Peyer's patch (tissue), 4 donors: ENCODE results near the gene DDX28. TPM values are rescaled to one million over a fixed set of nuclear protein-coding genes. Genes with fewer than 3 reads are reported as not detected.
"Not testable (repeated sequence)": the region's sequence is repeated elsewhere in the genome, so short reads cannot be mapped to it uniquely, and the experiment has no call there.

ENCODE experiments used
- DNase-seq, 3 donors: peaks; one replicate each; pipeline ENCODE4 v3.0.0-alpha.2; 2017 to 2019
- H3K27ac ChIP-seq, 4 donors: fragments of 200-600 bp; sonication (generic); one replicate each; pipeline ENCODE4 v1.5.1; 2016 to 2019
- H3K27me3 ChIP-seq, 2 donors: fragments of 200-600 bp; sonication (generic); one replicate each; pipeline ENCODE4 v1.5.1; 2019
- H3K36me3 ChIP-seq, 3 donors: fragments of 200-600 bp; sonication (generic); one replicate each; pipeline ENCODE4 v1.5.1; 2016 to 2019
- H3K4me1 ChIP-seq, 4 donors: fragments of 200-600 bp; sonication (generic); one replicate each; pipeline ENCODE4 v1.5.1; 2016 to 2019
- H3K4me3 ChIP-seq, 4 donors: fragments of 200-600 bp; sonication (generic); 1 replicate in 3 of 4; 2 replicates in 1 of 4; pipeline ENCODE4 v1.5.1; 2016 to 2019; ENCODE audit warnings: mild to moderate bottlenecking in 1 of 4
- H3K9me3 ChIP-seq, 4 donors: fragments of 200-600 bp; sonication (generic); one replicate each; pipeline ENCODE4 v1.5.1; 2016 to 2019; ENCODE audit warnings: mild to moderate bottlenecking in 1 of 4
- CTCF ChIP-seq, 6 experiments: fragments of 450-650 bp in 4 of 6; fragments of 200-600 bp in 2 of 6; sonication (generic) in 1 of 6; IDR thresholded peaks; one replicate each; pipeline ENCODE4 v1.5.1; 2017 to 2019; ENCODE audit warnings: antibody characterized with exemption in 6 of 6, mild to moderate bottlenecking in 3 of 6, moderate library complexity in 1 of 6
- POLR2A ChIP-seq, 2 donors: fragments of 450-650 bp; IDR thresholded peaks; one replicate each; pipeline ENCODE4 v1.5.1; 2017; ENCODE audit warnings: antibody characterized with exemption in 2 of 2, mild to moderate bottlenecking in 2 of 2, moderate library complexity in 2 of 2
- total RNA-seq, 4 donors: library from RNA; depleted of rRNA; stranded (reverse); fragments of >200 nt; gene quantifications; one replicate each; pipeline ENCODE4 v1.1.0, GENCODE V29; 2016

The DDX28 gene
- total RNA-seq, 4 donors from 2014 or later: 3.4 to 6.7 (median 4.1) TPM

GRCh38 chr16:67979955-67980678 is 42.9 kb downstream of the DDX28 start, which contains the start of gene DPEP3:
TSS of gene DPEP3 (minus strand) at chr16:67980499. CDS start at chr16:67980380, 119 bp downstream.
- Histone ChIP-seq H3K9me3 (no peaks in the 10 kb centered on the region), H3K27ac (no peak within 1 kb of the TSS), H3K4me3 (no peak within 1 kb of the TSS), H3K36me3 (no peaks in the 10 kb centered on the region), H3K27me3 (no peaks in the 10 kb centered on the region), H3K4me1 (peaks cover 0 to 13% (median 4%) of the 10 kb centered on the region in 4 donors)
- TF ChIP-seq CTCF (IDR thresholded peaks at IDR 0.05) (no peak), POLR2A (IDR thresholded peaks at IDR 0.05) (no peak)
- DNase-seq: no peak

GRCh38 chr16:67977469-67978227 is 45.4 kb downstream of the DDX28 start:
- Histone ChIP-seq H3K27me3 (no peaks in the 10 kb centered on the region), H3K9me3 (no peaks in the 10 kb centered on the region), H3K4me1 (no peaks in the 10 kb centered on the region), H3K4me3 (no peak overlapping the region), H3K36me3 (no peaks in the 10 kb centered on the region), H3K27ac (no peak overlapping the region)
- DNase-seq: no peak
- TF ChIP-seq CTCF (IDR thresholded peaks at IDR 0.05): no peak
- no peak for TF ChIP-seq POLR2A (IDR thresholded peaks at IDR 0.05)

- Histone ChIP-seq H3K36me3 (no peaks in the 10 kb centered on the region), H3K4me1 (no peaks in the 10 kb centered on the region), H3K27ac (no peak overlapping the region), H3K4me3 (no peak overlapping the region), H3K9me3 (no peaks in the 10 kb centered on the region), H3K27me3 (no peaks in the 10 kb centered on the region)
- DNase-seq: no peak
- TF ChIP-seq CTCF (IDR thresholded peaks at IDR 0.05) (no peak), POLR2A (IDR thresholded peaks at IDR 0.05) (no peak)
These were observed 46.0 kb downstream of the DDX28 start for GRCh38 chr16:67977005-67977404.

- no peaks in the 10 kb centered on the region for H3K9me3 ChIP-seq
- H3K4me1 ChIP-seq: no peaks in the 10 kb centered on the region
- no peak overlapping the region for H3K4me3 ChIP-seq
- no peak overlapping the region for H3K27ac ChIP-seq
- H3K36me3 ChIP-seq: no peaks in the 10 kb centered on the region
- TF ChIP-seq CTCF (IDR thresholded peaks at IDR 0.05): no peak
- TF ChIP-seq POLR2A (IDR thresholded peaks at IDR 0.05): no peak
- no peak for DNase-seq
- no peaks in the 10 kb centered on the region for H3K27me3 ChIP-seq
These were observed 46.8 kb downstream of the DDX28 start for GRCh38 chr16:67976205-67976604.

- H3K9me3 ChIP-seq: no peaks in the 10 kb centered on the region
- H3K27me3 ChIP-seq: no peaks in the 10 kb centered on the region
- H3K4me1 ChIP-seq: no peaks in the 10 kb centered on the region
- no peak for DNase-seq
- no peaks in the 10 kb centered on the region for H3K36me3 ChIP-seq
- TF ChIP-seq CTCF (IDR thresholded peaks at IDR 0.05): no peak
- TF ChIP-seq POLR2A (IDR thresholded peaks at IDR 0.05): no peak
- H3K27ac ChIP-seq: peak overlapping the region in 1 of 4 donors; percentile 28
- H3K4me3 ChIP-seq: no peak overlapping the region
These were observed 47.5 kb downstream of the DDX28 start for GRCh38 chr16:67975321-67976105.

GRCh38 chr16:67972285-67972684 is 50.7 kb downstream of the DDX28 start:
- H3K36me3 ChIP-seq, DNase-seq, H3K4me1 ChIP-seq, H3K4me3 ChIP-seq, H3K9me3 ChIP-seq, H3K27ac ChIP-seq, H3K27me3 ChIP-seq: not testable (repeated sequence)
